HCT116 (cell line): ENCODE measurements around the gene RSAD1. TPM values are rescaled to one million over a fixed set of nuclear protein-coding genes. Genes with fewer than 3 reads are reported as not detected.

Experiments
- ATAC-seq: fragments of 200-7000 bp; cut with Tn5 transposase; 2 replicates; pipeline ENCODE4 v1.9.1; 2020; ENCODE audit warnings: mild to moderate bottlenecking, moderate library complexity
- BruUV-seq: library from RNA; stranded (reverse); fragments of 400-500 nt; replicated peaks from 2 replicates; lab custom pipeline; 2021; lab: Mats Ljungman, UMichigan
- CTCF ChIA-PET: fragments of 300-600 bp; sonication (Branson Sonifier 250); formaldehyde crosslinking; loops from one replicate; lab custom pipeline; 2021; ENCODE audit warnings: antibody characterized with exemption; lab: Charles Lee
- POLR2A ChIA-PET: fragments of 300-600, 350-600 bp; sonication (Branson Sonifier 250); formaldehyde crosslinking; loops from one replicate; lab custom pipeline; 2021; ENCODE audit warnings: antibody characterized with exemption; lab: Charles Lee
- RAD21 ChIA-PET, 2 experiments: fragments of 300-600 bp; sonication (Branson Sonifier 250); formaldehyde crosslinking; loops; one replicate each; lab custom pipeline; 2023; ENCODE audit warnings: low total read pairs in 2 of 2; ENCODE audit not compliant: uncharacterized antibody in 2 of 2, unreplicated experiment in 2 of 2, low non-redundant PET in 1 of 2; lab: Charles Lee
- DNase-seq: peaks from one replicate; pipeline ENCODE4 v3.0.0-alpha.2; 2010; ENCODE audit warnings: low read depth, low spot score
- H2AFZ ChIP-seq: fragments of 200-600 bp; shearing (Covaris generic), sonication (generic); 2 replicates; pipeline ENCODE4 v1.6.1; 2017; ENCODE audit warnings: low read depth, mixed run types, mixed read lengths, antibody characterized with exemption, low read length; ENCODE audit not compliant: poor library complexity, severe bottlenecking
- H3K27ac ChIP-seq: 2 replicates; pipeline ENCODE4 v1.5.1; 2012; ENCODE audit warnings: low read depth, low read length
- H3K27me3 ChIP-seq: fragments of 200-600 bp; sonication (generic); 2 replicates; pipeline ENCODE4 v1.6.1; 2016; ENCODE audit warnings: mixed run types, low read length, mixed read lengths; ENCODE audit not compliant: insufficient read depth
- H3K36me3 ChIP-seq, 2 experiments: fragments of 200-500 bp in 1 of 2; fragments of 200-600 bp in 1 of 2; sonication (Bioruptor generic) in 1 of 2; sonication (generic) in 1 of 2; 2 replicates each; pipeline versions ENCODE4 v1.5.1 to v1.6.1; 2014 to 2016; ENCODE audit warnings: low read length in 2 of 2, inconsistent platforms in 1 of 2, mixed read lengths in 1 of 2, mixed run types in 1 of 2; ENCODE audit not compliant: insufficient read depth in 2 of 2, control insufficient read depth in 1 of 2
- H3K4me1 ChIP-seq, 2 experiments: fragments of 200-600 bp in 1 of 2; sonication (generic) in 1 of 2; 2 replicates each; pipeline versions ENCODE4 v1.5.1 to v1.6.1; 2012 to 2017; ENCODE audit warnings: low read length in 2 of 2, inconsistent platforms in 1 of 2, mild to moderate bottlenecking in 1 of 2, mixed read lengths in 1 of 2, mixed run types in 1 of 2, moderate library complexity in 1 of 2; ENCODE audit not compliant: insufficient read depth in 2 of 2, control insufficient read depth in 1 of 2
- H3K4me2 ChIP-seq: fragments of 200-600 bp; sonication (generic); 2 replicates; pipeline ENCODE4 v1.6.1; 2017; ENCODE audit warnings: mixed run types, low read length, mixed read lengths
- H3K4me3 ChIP-seq, 2 experiments: fragments of 200-600 bp in 1 of 2; sonication (generic) in 1 of 2; replicated peaks in 1 of 2; 2 replicates each; pipeline ENCODE4 v1.5.1; 2011 to 2016; ENCODE audit warnings: low read length in 2 of 2, control low read depth in 1 of 2, low read depth in 1 of 2, mild to moderate bottlenecking in 1 of 2, mixed read lengths in 1 of 2, mixed run types in 1 of 2
- H3K79me2 ChIP-seq: fragments of 200-600 bp; sonication (generic); 2 replicates; pipeline ENCODE4 v1.6.1; 2017; ENCODE audit warnings: mild to moderate bottlenecking, mixed run types, low read length, moderate library complexity, mixed read lengths; ENCODE audit not compliant: insufficient read depth
- H3K9ac ChIP-seq: fragments of 200-600 bp; sonication (generic); 2 replicates; pipeline ENCODE4 v1.6.1; 2016; ENCODE audit warnings: low read length, mixed read lengths
- H3K9me2 ChIP-seq: fragments of 200-600 bp; sonication (generic), shearing (Covaris generic); 2 replicates; pipeline ENCODE4 v1.6.1; 2017; ENCODE audit warnings: mixed run types, mild to moderate bottlenecking, moderate library complexity; ENCODE audit not compliant: insufficient read depth
- H3K9me3 ChIP-seq, 2 experiments: fragments of 200-500 bp in 1 of 2; fragments of 200-600 bp in 1 of 2; sonication (Bioruptor generic) in 1 of 2; sonication (generic) in 1 of 2; 2 replicates each; pipeline ENCODE4 v1.6.1; 2014 to 2017; ENCODE audit warnings: low read length in 2 of 2, mixed read lengths in 2 of 2, inconsistent platforms in 1 of 2, low read depth in 1 of 2, mild to moderate bottlenecking in 1 of 2, mixed run types in 1 of 2, moderate library complexity in 1 of 2; ENCODE audit not compliant: control insufficient read depth in 1 of 2, insufficient read depth in 1 of 2
- H4K20me1 ChIP-seq: fragments of 200-600 bp; sonication (generic), shearing (Covaris generic); 2 replicates; pipeline ENCODE4 v1.6.1; 2017; ENCODE audit warnings: mixed run types, mild to moderate bottlenecking, moderate library complexity; ENCODE audit not compliant: insufficient read depth
- ATF3 ChIP-seq: IDR thresholded peaks from 2 replicates; pipeline ENCODE4 v1.6.1; 2012
- CEBPB ChIP-seq: IDR thresholded peaks from 2 replicates; pipeline ENCODE4 v1.6.1; 2012; ENCODE audit warnings: low read depth
- CTCF ChIP-seq, 3 experiments: fragments of 200-600 bp in 1 of 3; sonication (generic) in 1 of 3; IDR thresholded peaks in 2 of 3; conservative IDR thresholded peaks in 1 of 3; 2 replicates each; pipeline ENCODE4 v1.5.1; 2012 to 2017; ENCODE audit warnings: low read depth in 2 of 3, low read length in 2 of 3, antibody characterized with exemption in 1 of 3, borderline replicate concordance in 1 of 3, control low read depth in 1 of 3, mild to moderate bottlenecking in 1 of 3, mixed read lengths in 1 of 3, mixed run types in 1 of 3, moderate library complexity in 1 of 3; ENCODE audit not compliant: insufficient read depth in 1 of 3
- EGR1 ChIP-seq: IDR thresholded peaks from 2 replicates; pipeline ENCODE4 v1.6.1; 2012; ENCODE audit warnings: low read depth
- ELF1 ChIP-seq: IDR thresholded peaks from 2 replicates; pipeline ENCODE4 v1.6.1; 2012; ENCODE audit warnings: low read depth, borderline replicate concordance
- EZH2phosphoT487 ChIP-seq: fragments of 200-600 bp; IDR thresholded peaks from 2 replicates; pipeline ENCODE4 v1.6.1; 2018; ENCODE audit warnings: antibody characterized with exemption, borderline replicate concordance
- JUND ChIP-seq: IDR thresholded peaks from 2 replicates; pipeline ENCODE4 v1.6.1; 2012
- SIN3A ChIP-seq: IDR thresholded peaks from 2 replicates; pipeline ENCODE4 v1.6.1; 2012; ENCODE audit warnings: low read depth
- SP1 ChIP-seq: IDR thresholded peaks from 2 replicates; pipeline ENCODE4 v1.6.1; 2012; ENCODE audit warnings: low read depth
- SRF ChIP-seq: IDR thresholded peaks from 2 replicates; pipeline ENCODE4 v1.6.1; 2012; ENCODE audit warnings: low read depth
- ZBTB33 ChIP-seq: IDR thresholded peaks from 2 replicates; pipeline ENCODE4 v1.6.1; 2011; ENCODE audit warnings: mild to moderate bottlenecking, low read length, moderate library complexity; ENCODE audit not compliant: insufficient replicate concordance; ENCODE audit errors: extremely low read depth
- ZFX ChIP-seq: fragments of 450-650 bp; IDR thresholded peaks from 2 replicates; pipeline ENCODE4 v1.6.1; 2017
- ZNF274 ChIP-seq: fragments of 200-500 bp; sonication (Bioruptor generic); IDR thresholded peaks from 2 replicates; pipeline ENCODE4 v1.6.1; 2014; ENCODE audit warnings: mild to moderate bottlenecking, low read depth, low read length, inconsistent platforms
- intact Hi-C: fragments of 100-400 bp; cut with micrococcal nuclease; formaldehyde crosslinking; loops from 2 replicates; pipeline ENCODE4 v1.10.0; 2022
- total RNA-seq: library from RNA; stranded (reverse); gene quantifications from one replicate; pipeline ENCODE4 v1.2.1, GENCODE V29; 2021; ENCODE audit not compliant: unreplicated experiment

Gene RSAD1
- total RNA-seq, 1 experiment from 2014 or later: 82.7 TPM

- no peaks in the 10 kb centered on the region for H3K27me3 ChIP-seq
- DNase-seq (no peak), ATAC-seq (no peak)
- H3K4me2 ChIP-seq: no peak overlapping the region
- H3K4me3 ChIP-seq: no peak overlapping the region
- H2AFZ ChIP-seq: no peak overlapping the region
- no peaks in the 10 kb centered on the region for H4K20me1 ChIP-seq
- no peaks in the 10 kb centered on the region for H3K36me3 ChIP-seq
- CTCF ChIA-PET: no interaction called here
- H3K79me2 ChIP-seq: no peaks in the 10 kb centered on the region
- RAD21 ChIA-PET: no interaction called here
- BruUV-seq: no TSS peak
- H3K9me2 ChIP-seq: no peaks in the 10 kb centered on the region
- H3K27ac ChIP-seq: no peak overlapping the region
- no peaks in the 10 kb centered on the region for H3K9me3 ChIP-seq
- TF ChIP-seq CTCF (IDR thresholded peaks at IDR 0.05 in 2 of 3, conservative IDR thresholded peaks at IDR 0.05 in 1 of 3; ENCODE audit: borderline replicate concordance in 1 of 3, insufficient read depth in 1 of 3, low read depth in 2 of 3, low read length in 2 of 3) (no peak), SRF (no peak), JUND (no peak), SIN3A (no peak), ATF3 (no peak), ELF1 (no peak), ZNF274 (no peak), EZH2phosphoT487 (no peak), ZFX (no peak), EGR1 (no peak), SP1 (no peak), ZBTB33 (no peak), CEBPB (no peak)
- intact Hi-C loops: no loop called here
- POLR2A ChIA-PET: no interaction called here
- no peak overlapping the region for H3K9ac ChIP-seq
- H3K4me1 ChIP-seq: peaks cover 4 to 16% of the 10 kb centered on the region in 2 experiments; a peak in 2 of 4 replicates
Measured at GRCh38 chr17:50469208-50469605, 9.5 kb upstream of the RSAD1 start.
